Activated T-cell treated with anti-CD3 and anti-CD28 coated beads, Interleukin-2, amount 50 U/mL, for 24 hours (primary cell): Measurements from ENCODE around the gene CFAP97D2.
"Not testable (repeated sequence)": the region's sequence is repeated elsewhere in the genome, so short reads cannot be mapped to it uniquely, and the experiment has no call there.

ENCODE experiments used
- DNase-seq: peaks from one replicate; pipeline ENCODE4 v3.0.0-alpha.2; 2020
- H3K27ac Mint-ChIP-seq: 2 replicates; pipeline ENCODE4 v1.8.0; 2020; ENCODE audit warnings: mild to moderate bottlenecking, mixed read lengths
- H3K27me3 Mint-ChIP-seq: 2 replicates; pipeline ENCODE4 v1.8.0; 2020; ENCODE audit warnings: mixed read lengths
- H3K36me3 Mint-ChIP-seq: 2 replicates; pipeline ENCODE4 v1.8.0; 2020; ENCODE audit warnings: low read depth, mixed read lengths
- H3K4me1 Mint-ChIP-seq: 2 replicates; pipeline ENCODE4 v1.8.0; 2020; ENCODE audit warnings: low read depth, mixed read lengths
- H3K4me3 Mint-ChIP-seq: 2 replicates; pipeline ENCODE4 v1.8.0; 2020; ENCODE audit warnings: mild to moderate bottlenecking, moderate library complexity, mixed read lengths
- H3K9me3 Mint-ChIP-seq: 2 replicates; pipeline ENCODE4 v1.8.0; 2020; ENCODE audit warnings: mixed read lengths

CFAP97D2 gene

DNA sequence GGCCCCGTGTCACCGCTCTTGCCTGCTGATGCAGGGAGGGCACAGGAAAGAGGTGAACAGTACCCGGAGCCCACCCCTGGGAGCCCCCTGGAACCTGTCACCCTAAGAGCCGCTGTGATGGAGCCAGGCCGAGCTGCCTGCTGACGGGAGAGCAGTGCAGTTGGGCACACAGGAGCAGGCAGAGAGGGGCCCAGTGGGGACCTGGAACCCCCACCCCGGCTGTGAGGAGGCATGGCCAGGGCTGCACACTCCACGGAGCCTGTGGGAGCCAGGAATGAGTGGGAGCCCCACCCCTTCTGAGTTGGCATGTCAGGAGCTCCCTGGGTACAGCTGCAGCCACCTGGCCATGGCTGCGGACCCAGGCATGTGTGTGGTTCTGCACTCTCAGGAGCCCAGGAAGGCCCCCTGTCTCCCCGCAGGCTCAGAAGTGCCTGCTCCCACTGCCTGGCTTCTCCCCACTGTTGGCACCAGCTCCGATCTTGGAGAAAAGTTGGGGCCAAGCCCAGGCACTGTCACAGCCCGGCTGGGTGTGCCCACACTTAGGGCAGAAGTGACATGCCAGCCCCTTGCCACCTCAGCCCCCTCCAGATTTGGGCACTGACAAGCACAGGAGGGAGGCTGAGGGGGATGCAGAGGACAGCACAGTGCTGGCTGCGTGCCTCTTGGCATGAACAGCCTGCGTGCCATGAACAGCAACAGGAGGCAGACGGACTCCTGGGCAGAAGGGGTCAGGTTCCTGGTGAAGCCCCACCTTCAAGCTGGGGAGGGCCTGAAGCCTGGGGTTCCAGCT, 6.3 kb downstream of the CFAP97D2 start:
- Mint-ChIP-seq H3K4me1 (peaks cover 7% of the 10 kb centered on the region), H3K4me3 (no peak overlapping the region), H3K36me3 (peaks cover 1% of the 10 kb centered on the region), H3K27ac (no peak overlapping the region), H3K27me3 (no peaks in the 10 kb centered on the region), H3K9me3 (peaks cover 11% of the 10 kb centered on the region)
- DNase-seq, result no peak

DNA sequence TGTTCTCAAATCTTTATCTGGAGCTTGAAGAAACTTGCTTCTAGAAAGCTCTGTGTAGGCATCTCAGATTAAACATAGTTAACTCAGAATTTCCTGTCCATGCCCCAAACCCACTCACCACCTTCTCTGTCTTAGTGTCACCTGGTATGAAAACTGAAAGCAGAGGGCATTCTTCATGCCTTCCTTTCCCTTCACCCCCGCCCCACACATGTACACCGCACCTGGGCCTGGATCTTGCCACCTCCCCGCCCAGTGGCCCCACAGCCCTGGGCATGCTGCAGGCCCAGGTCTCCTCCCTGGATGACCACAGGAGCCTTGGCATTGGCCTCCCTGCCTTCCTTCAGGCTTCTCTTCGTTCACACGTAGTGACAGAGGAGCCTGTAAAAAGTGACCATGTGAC, 15.8 kb downstream of the CFAP97D2 start:
- peaks cover 4% of the 10 kb centered on the region for H3K9me3 Mint-ChIP-seq
- H3K27me3 Mint-ChIP-seq, result no peaks in the 10 kb centered on the region
- H3K4me1 Mint-ChIP-seq, result peaks cover 19% of the 10 kb centered on the region
- DNase-seq, result peak; percentile 51
- peak overlapping the region; percentile 63 for H3K27ac Mint-ChIP-seq
- H3K4me3 Mint-ChIP-seq, result no peak overlapping the region
- no peaks in the 10 kb centered on the region for H3K36me3 Mint-ChIP-seq

DNA sequence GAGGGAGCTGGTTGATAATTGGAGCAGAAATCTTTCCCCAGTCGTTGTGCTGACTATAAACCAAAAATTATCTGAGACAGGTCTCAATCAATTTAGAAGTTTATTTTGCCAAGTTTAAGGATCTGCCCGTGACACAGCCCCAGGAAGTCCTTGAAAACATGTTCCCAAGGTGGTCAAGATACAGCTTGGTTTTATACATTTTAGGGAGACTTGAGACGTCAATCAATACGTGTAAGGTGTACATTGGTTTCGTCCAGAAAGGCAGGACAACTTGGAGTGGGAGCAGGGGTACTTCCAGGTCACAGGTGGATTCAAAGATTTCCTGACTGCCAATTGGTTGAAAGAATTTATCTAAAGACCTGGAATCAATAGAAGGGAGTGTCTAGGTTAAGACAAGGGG, 17.6 kb downstream of the CFAP97D2 start:
- no peak for DNase-seq
- Mint-ChIP-seq H3K27me3 (no peaks in the 10 kb centered on the region), H3K4me1 (peaks cover 21% of the 10 kb centered on the region), H3K4me3 (no peak overlapping the region), H3K36me3 (no peaks in the 10 kb centered on the region), H3K27ac (no peak overlapping the region), H3K9me3 (no peaks in the 10 kb centered on the region)

DNA sequence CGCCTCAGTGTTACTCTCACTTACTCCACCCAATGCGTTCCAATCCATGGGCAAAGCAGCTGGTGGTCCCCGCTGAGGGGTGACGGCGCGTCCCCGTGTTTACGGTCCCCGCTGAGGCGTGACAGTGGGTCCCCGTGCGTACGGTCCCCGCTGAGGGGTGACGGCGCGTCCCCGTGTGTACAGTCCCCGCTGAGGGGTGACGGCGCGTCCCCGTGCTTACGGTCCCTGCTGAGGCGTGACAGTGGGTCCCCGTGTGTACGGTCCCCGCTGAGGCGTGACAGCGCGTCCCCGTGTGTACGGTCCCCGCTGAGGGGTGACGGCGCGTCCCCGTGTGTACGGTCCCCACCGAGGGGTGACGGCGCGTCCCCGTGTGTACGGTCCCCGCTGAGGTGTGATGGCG, 19.5 kb downstream of the CFAP97D2 start:
- Mint-ChIP-seq H3K4me1 (peaks cover 35% of the 10 kb centered on the region), H3K9me3 (no peaks in the 10 kb centered on the region), H3K4me3 (no peak overlapping the region), H3K27ac (no peak overlapping the region), H3K36me3 (no peaks in the 10 kb centered on the region), H3K27me3 (no peaks in the 10 kb centered on the region)
- no peak for DNase-seq

DNA sequence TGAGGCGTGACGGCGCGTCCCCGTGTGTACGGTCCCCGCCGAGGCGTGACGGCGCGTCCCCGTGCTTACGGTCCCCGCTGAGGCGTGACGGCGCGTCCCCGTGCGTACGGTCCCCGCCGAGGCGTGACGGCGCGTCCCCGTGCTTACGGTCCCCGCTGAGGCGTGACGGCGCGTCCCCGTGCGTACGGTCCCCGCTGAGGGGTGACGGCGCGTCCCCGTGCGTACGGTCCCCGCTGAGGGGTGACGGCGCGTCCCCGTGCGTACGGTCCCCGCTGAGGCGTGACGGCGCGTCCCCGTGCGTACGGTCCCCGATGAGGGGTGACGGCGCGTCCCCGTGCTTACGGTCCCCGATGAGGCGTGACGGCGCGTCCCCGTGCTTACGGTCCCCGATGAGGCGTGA, 20.5 kb downstream of the CFAP97D2 start:
- H3K9me3 Mint-ChIP-seq, DNase-seq, H3K36me3 Mint-ChIP-seq, H3K4me3 Mint-ChIP-seq, H3K27me3 Mint-ChIP-seq, H3K27ac Mint-ChIP-seq: not testable (repeated sequence)
- peaks cover 35% of the 10 kb centered on the region for H3K4me1 Mint-ChIP-seq

DNA sequence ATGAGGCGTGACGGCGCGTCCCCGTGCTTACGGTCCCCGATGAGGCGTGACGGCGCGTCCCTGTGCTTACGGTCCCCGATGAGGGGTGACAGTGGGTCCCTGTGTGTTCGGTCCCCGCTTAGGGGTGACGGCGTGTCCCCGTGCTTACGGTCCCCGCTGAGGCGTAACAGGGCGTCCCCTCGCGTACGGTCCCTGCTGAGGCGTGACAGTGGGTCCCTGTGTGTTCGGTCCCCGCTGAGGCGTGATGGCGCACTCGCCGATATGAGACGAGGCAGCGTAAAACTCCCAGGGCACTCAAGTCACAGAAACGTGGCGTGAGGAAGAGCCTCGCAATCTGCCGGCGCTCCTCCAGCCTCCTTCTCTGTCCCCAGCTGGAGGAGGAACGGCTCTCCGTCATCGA, 20.9 kb downstream of the CFAP97D2 start:
- H3K4me3 Mint-ChIP-seq, result no peak overlapping the region
- H3K27ac Mint-ChIP-seq, result no peak overlapping the region
- H3K36me3 Mint-ChIP-seq, result no peaks in the 10 kb centered on the region
- no peaks in the 10 kb centered on the region for H3K27me3 Mint-ChIP-seq
- H3K9me3 Mint-ChIP-seq, result no peaks in the 10 kb centered on the region
- DNase-seq, result no peak
- peaks cover 35% of the 10 kb centered on the region for H3K4me1 Mint-ChIP-seq

DNA sequence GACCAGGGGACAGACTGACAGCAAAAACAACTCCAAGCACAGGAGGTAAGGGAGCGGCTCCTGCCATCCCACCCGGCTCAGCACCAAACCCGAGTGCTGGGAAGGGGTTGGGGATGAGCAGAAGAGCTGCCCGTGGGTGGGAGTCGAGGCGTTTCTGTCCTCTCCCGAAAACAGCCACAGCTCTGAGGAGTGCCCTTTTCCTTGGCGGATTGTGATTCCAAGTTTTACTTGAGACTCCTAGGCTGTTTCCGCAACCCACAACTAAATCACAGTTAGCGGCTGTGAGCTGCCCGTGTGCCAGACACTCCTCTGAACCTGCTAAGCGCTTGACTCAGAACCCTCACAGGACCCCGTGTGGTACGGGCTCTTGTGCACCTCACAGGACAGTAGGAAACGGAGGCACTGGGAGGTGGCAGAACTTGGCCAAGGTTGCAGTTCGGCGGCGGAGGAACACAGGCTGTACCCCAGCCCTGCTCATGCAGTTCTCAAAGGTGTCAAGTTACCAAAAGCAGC, 21.4 kb downstream of the CFAP97D2 start:
- Mint-ChIP-seq H3K27me3 (no peaks in the 10 kb centered on the region), H3K9me3 (no peaks in the 10 kb centered on the region), H3K27ac (no peak overlapping the region), H3K4me1 (peaks cover 33% of the 10 kb centered on the region), H3K4me3 (no peak overlapping the region), H3K36me3 (no peaks in the 10 kb centered on the region)
- no peak for DNase-seq

DNA sequence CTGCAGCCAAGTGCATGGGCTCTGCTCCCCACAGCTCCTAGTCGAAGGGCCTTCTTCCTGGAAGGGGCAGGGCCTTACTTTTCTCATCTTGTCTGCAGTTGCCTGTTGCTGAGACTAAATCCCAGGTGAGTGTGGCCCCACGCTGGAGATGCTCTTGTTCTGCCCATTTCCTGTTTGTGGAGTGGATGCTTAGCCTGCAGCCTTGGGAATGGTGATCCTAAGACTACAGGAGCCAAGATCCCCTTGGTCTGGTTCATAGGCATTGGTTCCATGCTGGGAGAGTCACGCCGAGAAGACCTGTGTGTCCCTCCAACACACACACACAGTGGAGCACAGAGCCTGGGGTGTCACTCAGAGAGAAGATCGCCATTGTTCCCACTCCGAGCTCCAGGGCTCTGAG, 23.5 kb downstream of the CFAP97D2 start:
- H3K27ac Mint-ChIP-seq, result no peak overlapping the region
- no peak overlapping the region for H3K4me3 Mint-ChIP-seq
- peaks cover 37% of the 10 kb centered on the region for H3K4me1 Mint-ChIP-seq
- DNase-seq, result no peak
- no peaks in the 10 kb centered on the region for H3K9me3 Mint-ChIP-seq
- H3K27me3 Mint-ChIP-seq, result no peaks in the 10 kb centered on the region
- no peaks in the 10 kb centered on the region for H3K36me3 Mint-ChIP-seq

DNA sequence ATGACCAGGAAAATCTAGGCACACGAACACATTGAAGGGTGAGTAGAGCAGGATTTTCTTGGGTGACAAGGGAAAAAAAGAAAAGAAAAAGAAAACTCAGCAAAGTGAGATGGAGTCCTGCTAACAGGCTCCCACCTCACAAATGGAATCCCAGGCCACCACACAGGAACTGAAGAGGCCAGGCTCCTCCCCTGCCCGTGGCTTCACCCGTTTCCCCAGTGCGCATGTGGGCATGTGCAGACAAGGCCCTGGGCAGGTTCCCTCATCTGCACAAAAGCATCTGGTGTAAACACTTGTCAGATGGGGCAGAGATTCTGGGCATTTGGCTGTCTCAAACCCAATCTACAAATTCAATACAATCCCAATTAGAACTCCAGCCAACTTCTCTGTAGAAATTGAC, 24.5 kb downstream of the CFAP97D2 start:
- H3K27ac Mint-ChIP-seq, result no peak overlapping the region
- H3K9me3 Mint-ChIP-seq, result no peaks in the 10 kb centered on the region
- H3K36me3 Mint-ChIP-seq, result no peaks in the 10 kb centered on the region
- no peak for DNase-seq
- peaks cover 37% of the 10 kb centered on the region for H3K4me1 Mint-ChIP-seq
- no peak overlapping the region for H3K4me3 Mint-ChIP-seq
- no peaks in the 10 kb centered on the region for H3K27me3 Mint-ChIP-seq

DNA sequence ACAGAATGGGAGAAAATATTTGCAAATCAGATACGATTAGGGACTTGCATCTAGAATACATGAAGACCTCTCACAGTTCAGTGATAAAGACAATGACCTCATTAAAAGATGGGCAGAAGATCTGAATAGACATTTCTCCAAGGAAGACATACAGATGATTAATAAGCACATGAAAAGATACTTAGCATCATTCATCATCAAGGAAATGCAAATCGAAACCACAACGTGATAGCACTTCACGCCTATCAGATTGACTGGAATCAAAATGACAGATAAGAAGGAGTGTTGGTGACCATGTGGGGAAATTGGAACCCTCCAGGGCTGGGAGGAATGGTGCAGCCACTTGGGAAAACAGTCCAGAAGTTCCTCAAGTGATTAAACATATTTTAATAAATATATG, 25.8 kb downstream of the CFAP97D2 start:
- Mint-ChIP-seq H3K36me3 (no peaks in the 10 kb centered on the region), H3K4me1 (peaks cover 37% of the 10 kb centered on the region), H3K9me3 (no peaks in the 10 kb centered on the region), H3K27ac (no peak overlapping the region), H3K4me3 (no peak overlapping the region), H3K27me3 (no peaks in the 10 kb centered on the region)
- DNase-seq, result no peak

DNA sequence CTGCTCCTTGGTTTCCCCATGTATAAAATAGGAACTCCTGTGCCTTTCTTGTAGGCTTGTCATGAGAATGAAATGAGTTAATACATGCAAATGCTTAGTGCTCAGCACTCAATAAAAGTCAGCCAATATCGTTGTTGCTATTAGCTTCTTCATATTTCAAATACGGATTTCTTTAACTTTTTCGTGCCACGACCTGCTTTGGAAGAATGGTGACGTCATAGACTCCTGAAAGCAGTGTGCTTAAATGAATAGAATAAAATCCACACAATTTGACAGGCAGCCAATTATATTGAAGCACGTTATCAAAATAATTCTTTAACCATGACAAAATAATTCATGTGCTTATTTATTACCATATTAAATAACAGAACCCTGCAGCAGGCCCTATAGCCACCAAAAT, 29.1 kb downstream of the CFAP97D2 start:
- Mint-ChIP-seq H3K27me3 (no peaks in the 10 kb centered on the region), H3K4me1 (peaks cover 39% of the 10 kb centered on the region), H3K9me3 (no peaks in the 10 kb centered on the region), H3K27ac (no peak overlapping the region), H3K4me3 (no peak overlapping the region), H3K36me3 (no peaks in the 10 kb centered on the region)
- DNase-seq, result no peak

DNA sequence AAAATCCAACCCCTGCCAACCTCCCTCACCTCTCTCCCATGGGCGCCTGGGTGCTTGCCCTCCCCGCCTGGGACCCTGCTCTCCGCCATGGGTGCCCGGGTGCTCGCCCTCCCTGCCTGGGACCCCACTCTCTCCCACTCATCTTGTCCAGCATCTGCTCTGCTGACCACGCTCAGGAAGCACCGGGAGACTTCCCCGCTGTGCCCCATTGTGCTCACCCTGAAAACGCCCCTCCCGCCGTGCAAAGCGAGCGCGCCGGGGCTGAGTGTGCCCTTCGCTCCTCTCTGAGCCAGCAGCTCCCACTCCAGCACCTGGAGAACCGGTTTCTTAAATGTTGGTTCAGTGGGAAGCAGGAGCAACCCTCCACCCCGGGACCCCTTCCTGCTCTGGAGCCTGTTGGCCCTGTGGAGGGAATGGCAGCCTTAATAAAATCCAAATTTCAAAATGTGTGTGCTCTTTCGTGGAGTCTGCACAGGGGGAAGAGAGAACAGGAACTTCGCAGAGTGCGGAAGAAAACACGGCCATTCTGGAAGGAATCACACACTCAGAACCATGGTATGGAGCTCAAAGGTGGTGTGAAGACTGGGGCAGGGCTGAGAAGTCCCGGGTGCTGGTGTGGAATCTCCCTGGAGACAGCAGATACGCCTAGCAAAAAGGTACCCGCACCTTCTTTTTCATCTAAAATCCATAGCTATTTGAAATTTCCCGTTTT, 32.5 kb downstream of the CFAP97D2 start:
- Mint-ChIP-seq H3K9me3 (no peaks in the 10 kb centered on the region), H3K4me1 (peaks cover 19% of the 10 kb centered on the region), H3K36me3 (no peaks in the 10 kb centered on the region), H3K27me3 (no peaks in the 10 kb centered on the region), H3K27ac (no peak overlapping the region), H3K4me3 (no peak overlapping the region)
- no peak for DNase-seq

DNA sequence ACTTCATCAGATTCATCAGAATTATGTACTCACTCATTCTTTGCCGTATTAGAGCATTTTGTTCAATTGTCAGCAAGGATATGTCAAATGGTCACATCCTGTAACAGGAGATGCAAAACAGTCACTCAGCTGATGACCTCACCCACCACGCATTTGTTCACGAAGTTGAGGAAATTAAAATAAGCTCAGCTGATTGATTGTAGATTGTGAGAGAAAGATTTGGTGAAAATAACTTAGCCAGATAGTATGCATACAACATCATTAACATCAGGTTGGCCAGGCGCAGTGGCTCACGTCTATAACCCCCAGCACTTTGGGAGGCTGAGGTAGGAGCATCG, 33.1 kb downstream of the CFAP97D2 start:
- Mint-ChIP-seq H3K36me3 (no peaks in the 10 kb centered on the region), H3K27me3 (no peaks in the 10 kb centered on the region), H3K4me1 (peaks cover 19% of the 10 kb centered on the region), H3K4me3 (no peak overlapping the region), H3K27ac (no peak overlapping the region), H3K9me3 (no peaks in the 10 kb centered on the region)
- no peak for DNase-seq

DNA sequence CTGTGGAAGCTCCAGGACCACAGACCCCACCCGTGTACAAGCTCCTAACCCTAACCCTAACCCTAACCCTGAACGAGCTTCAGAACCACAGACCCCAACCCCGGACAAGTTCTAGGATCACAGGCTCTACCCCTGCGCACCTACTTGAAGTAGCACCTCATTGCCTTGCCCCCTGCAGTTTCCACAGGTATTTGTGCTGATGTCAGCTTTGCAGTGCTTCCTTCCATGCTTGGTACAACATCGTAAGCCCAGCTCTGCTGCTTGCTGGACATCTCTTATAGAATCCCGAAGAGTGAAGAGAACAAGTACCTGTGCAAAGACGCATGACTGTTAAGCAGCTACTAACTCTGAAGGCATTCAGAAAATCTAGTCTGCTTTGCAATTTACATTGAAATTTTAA, 34.9 kb downstream of the CFAP97D2 start:
- Mint-ChIP-seq H3K4me1 (peaks cover 29% of the 10 kb centered on the region), H3K9me3 (no peaks in the 10 kb centered on the region), H3K4me3 (no peak overlapping the region), H3K27ac (no peak overlapping the region), H3K36me3 (no peaks in the 10 kb centered on the region), H3K27me3 (no peaks in the 10 kb centered on the region)
- DNase-seq, result no peak

DNA sequence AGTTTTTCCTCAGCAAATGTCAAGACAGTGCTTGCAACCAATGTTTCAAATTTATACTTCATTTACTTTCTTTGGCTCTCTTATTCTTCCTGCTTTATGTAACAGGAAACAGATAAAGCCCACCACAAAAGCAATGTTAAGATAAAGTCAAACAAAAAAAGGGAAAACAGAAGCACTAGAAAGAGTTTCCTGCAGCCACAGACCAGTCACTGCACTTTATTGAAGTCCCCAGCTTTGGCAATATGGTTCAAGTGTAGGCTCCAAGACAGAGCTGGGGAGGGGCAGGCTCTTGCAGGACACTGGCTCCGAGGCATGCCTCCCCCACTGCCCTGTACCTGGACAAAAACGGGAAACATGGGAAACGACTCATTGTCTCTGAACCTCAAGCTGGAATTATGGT, 40.3 kb downstream of the CFAP97D2 start:
- no peak for DNase-seq
- Mint-ChIP-seq H3K27me3 (no peaks in the 10 kb centered on the region), H3K4me3 (no peak overlapping the region), H3K36me3 (no peaks in the 10 kb centered on the region), H3K9me3 (no peaks in the 10 kb centered on the region), H3K27ac (no peak overlapping the region), H3K4me1 (peaks cover 58% of the 10 kb centered on the region)
